HCT116 (cell line): ENCODE results near the gene DGKB.

Source experiments
- CEBPB ChIP-seq: IDR thresholded peaks from 2 replicates; pipeline ENCODE4 v1.6.1; 2012; ENCODE audit warnings: low read depth
- CTCF ChIP-seq, 3 experiments: fragments of 200-600 bp in 1 of 3; sonication (generic) in 1 of 3; IDR thresholded peaks in 2 of 3; conservative IDR thresholded peaks in 1 of 3; 2 replicates each; pipeline ENCODE4 v1.5.1; 2012 to 2017; ENCODE audit warnings: low read depth in 2 of 3, low read length in 2 of 3, antibody characterized with exemption in 1 of 3, borderline replicate concordance in 1 of 3, control low read depth in 1 of 3, mild to moderate bottlenecking in 1 of 3, mixed read lengths in 1 of 3, mixed run types in 1 of 3, moderate library complexity in 1 of 3; ENCODE audit not compliant: insufficient read depth in 1 of 3
- MAX ChIP-seq: IDR thresholded peaks from 2 replicates; pipeline ENCODE4 v1.6.1; 2012
- POLR2A ChIP-seq: IDR thresholded peaks from 2 replicates; pipeline ENCODE4 v1.7.0; 2011; ENCODE audit warnings: borderline replicate concordance; ENCODE audit not compliant: insufficient read depth, insufficient read length; ENCODE audit errors: extremely low read depth

- TF ChIP-seq CEBPB (no peak), POLR2A (no peak), MAX (no peak), CTCF (IDR thresholded peaks at IDR 0.05 in 2 of 3, conservative IDR thresholded peaks at IDR 0.05 in 1 of 3; ENCODE audit: borderline replicate concordance in 1 of 3, insufficient read depth in 1 of 3, low read depth in 2 of 3, low read length in 2 of 3) (no peak)
These were observed 483.0 kb downstream of the DGKB start for GRCh38 chr7:14419531-14419930.
